A549 (cell line): ENCODE measurements around the gene TTLL3.

Experiments
- CTCF ChIP-seq: fragments of >200 bp; sonication (Bioruptor Twin); formaldehyde crosslinking; IDR thresholded peaks from 3 replicates; pipeline ENCODE4 v1.5.1; 2016
- EP300 ChIP-seq, 2 experiments: fragments of >200 bp; sonication (Bioruptor Twin); formaldehyde crosslinking; IDR thresholded peaks; 2 replicates in 1 of 2; 3 replicates in 1 of 2; pipeline ENCODE4 v1.6.1; 2016 to 2017
- MAX ChIP-seq: IDR thresholded peaks from 2 replicates; pipeline ENCODE4 v1.6.1; 2012
- PBX3 ChIP-seq: IDR thresholded peaks from 2 replicates; pipeline ENCODE4 v1.6.1; 2012
- RAD21 ChIP-seq, 2 experiments: fragments of >200 bp in 1 of 2; sonication (Bioruptor Twin) in 1 of 2; formaldehyde crosslinking in 1 of 2; IDR thresholded peaks in 1 of 2; conservative IDR thresholded peaks in 1 of 2; 2 replicates in 1 of 2; 3 replicates in 1 of 2; pipeline ENCODE4 v1.6.1; 2012 to 2018; ENCODE audit warnings: inconsistent platforms in 1 of 2
- USF2 ChIP-seq: fragments of 450-650 bp; IDR thresholded peaks from 2 replicates; pipeline ENCODE4 v1.6.1; 2014; ENCODE audit warnings: antibody characterized with exemption

GRCh38 chr3:9817436-9817835 is 7.4 kb downstream of the TTLL3 start:
- TF ChIP-seq RAD21 (conservative IDR thresholded peaks at IDR 0.05 in 1 of 2, IDR thresholded peaks at IDR 0.05 in 1 of 2) (no peak), EP300 (IDR thresholded peaks at IDR 0.05) (no peak), CTCF (no peak), MAX (no peak), USF2 (no peak), PBX3 (no peak)
